Natural killer cell (primary cell): ENCODE measurements around the gene ABCA9. TPM values are rescaled to one million over a fixed set of nuclear protein-coding genes. Genes with fewer than 3 reads are reported as not detected.

Experiments used
- ATAC-seq, 3 donors: fragments of 150-1000 bp in 2 of 3; fragments of 200-7000 bp in 1 of 3; cut with Tn5 transposase; 1 replicate in 1 of 3; 2 replicates in 2 of 3; pipeline ENCODE4 v1.10.0; 2021; ENCODE audit warnings: mild to moderate bottlenecking in 2 of 3, moderate library complexity in 2 of 3
- DNase-seq, 2 donors: peaks; one replicate each; pipeline versions ENCODE4 v3.0.0 to v3.0.0-alpha.2; 2013 to 2021; ENCODE audit warnings: mixed read lengths in 1 of 2
- H3K27ac ChIP-seq: one replicate; pipeline ENCODE4 v1.5.1; 2013; ENCODE audit warnings: mild to moderate bottlenecking, low read length
- H3K27me3 ChIP-seq: one replicate; pipeline ENCODE4 v1.6.1; 2013; ENCODE audit warnings: low read length; ENCODE audit not compliant: control insufficient read depth, insufficient read depth
- H3K36me3 ChIP-seq: one replicate; pipeline ENCODE4 v1.6.1; 2013; ENCODE audit warnings: low read length; ENCODE audit not compliant: control insufficient read depth, insufficient read depth
- H3K4me1 ChIP-seq: one replicate; pipeline ENCODE4 v1.6.1; 2013; ENCODE audit warnings: low read length; ENCODE audit not compliant: control insufficient read depth, insufficient read depth
- H3K4me3 ChIP-seq: one replicate; pipeline ENCODE4 v1.5.1; 2013; ENCODE audit warnings: low read length
- H3K9me3 ChIP-seq: one replicate; pipeline ENCODE4 v1.6.1; 2013; ENCODE audit warnings: low read length; ENCODE audit not compliant: control insufficient read depth, insufficient read depth
- H3K27ac Mint-ChIP-seq, 2 donors: one replicate each; pipeline ENCODE4 v1.8.0; 2022; ENCODE audit warnings: mild to moderate bottlenecking in 2 of 2, mixed read lengths in 2 of 2, moderate library complexity in 1 of 2
- H3K27me3 Mint-ChIP-seq, 2 donors: one replicate each; pipeline ENCODE4 v1.8.0; 2022; ENCODE audit warnings: low read depth in 2 of 2, mixed read lengths in 2 of 2
- H3K36me3 Mint-ChIP-seq: one replicate; pipeline ENCODE4 v1.8.0; 2022; ENCODE audit warnings: mixed read lengths
- H3K4me1 Mint-ChIP-seq, 2 donors: one replicate each; pipeline ENCODE4 v1.8.0; 2022; ENCODE audit warnings: mixed read lengths in 2 of 2
- H3K4me3 Mint-ChIP-seq: one replicate; pipeline ENCODE4 v1.8.0; 2022; ENCODE audit warnings: mild to moderate bottlenecking, moderate library complexity, mixed read lengths
- H3K9me3 Mint-ChIP-seq, 2 donors: one replicate each; pipeline ENCODE4 v1.8.0; 2022; ENCODE audit warnings: mixed read lengths in 2 of 2
- CTCF ChIP-seq: fragments of 200-600 bp; IDR thresholded peaks from one replicate; pipeline ENCODE4 v1.8.0; 2022; ENCODE audit warnings: antibody characterized with exemption
- WGBS: methylation state at CpG from one replicate; pipeline ENCODE4 v1.1.7; 2013; ENCODE audit warnings: missing lambda C conversion rate; ENCODE audit not compliant: insufficient coverage; 5-methylcytosine and 5-hydroxymethylcytosine counted together
- intact Hi-C: fragments of 100-400 bp; cut with micrococcal nuclease; formaldehyde crosslinking; loops from one replicate; pipeline ENCODE4 v1.14.2; 2022
- total RNA-seq, 4 donors: library from RNA; stranded (reverse); fragments of 120-200 nt in 1 of 4; gene quantifications; one replicate each; pipeline versions ENCODE4 v1.2.3 to v1.2.4, GENCODE V29; 2013 to 2022

ABCA9 gene
- total RNA-seq, 3 donors from 2014 or later (not counting 1 experiment from before 2014, with no cell fraction given), result 0.05 to 1.2 (median 0.63) TPM

GRCh38 chr17:69048634-69049033 is 12.1 kb downstream of the ABCA9 start:
- Histone ChIP-seq H3K4me1 (peaks cover 4% of the 10 kb centered on the region), H3K36me3 (no peaks in the 10 kb centered on the region), H3K4me3 (no peak overlapping the region), H3K27me3 (no peaks in the 10 kb centered on the region), H3K27ac (no peak overlapping the region), H3K9me3 (no peaks in the 10 kb centered on the region)
- intact Hi-C loops, result no loop called here
- 29% methylated on average over 1 of the region's 2 CpGs for WGBS
- Mint-ChIP-seq H3K36me3 (no peaks in the 10 kb centered on the region), H3K27me3 (no peaks in the 10 kb centered on the region), H3K27ac (peak overlapping the region; percentile 27 to 68), H3K9me3 (no peaks in the 10 kb centered on the region), H3K4me1 (peaks cover 25% of the 10 kb centered on the region in 2 donors), H3K4me3 (peak overlapping the region; percentile 47)
- TF ChIP-seq CTCF, result no peak
- ATAC-seq (no peak), DNase-seq (no peak)

- WGBS, result 33% methylated on average over 3 of the region's 3 CpGs
- no peak for TF ChIP-seq CTCF
- H3K4me1 Mint-ChIP-seq, result peaks cover 25% of the 10 kb centered on the region in 2 donors
- H3K27ac Mint-ChIP-seq, result peak overlapping the region in 1 of 2 donors; percentile 40
- intact Hi-C loops, result no loop called here
- H3K4me3 Mint-ChIP-seq, result peak overlapping the region; percentile 42
- no peaks in the 10 kb centered on the region for H3K9me3 ChIP-seq
- peaks cover 4% of the 10 kb centered on the region for H3K4me1 ChIP-seq
- no peak overlapping the region for H3K27ac ChIP-seq
- DNase-seq, result no peak
- no peaks in the 10 kb centered on the region for H3K27me3 Mint-ChIP-seq
- no peak overlapping the region for H3K4me3 ChIP-seq
- H3K27me3 ChIP-seq, result no peaks in the 10 kb centered on the region
- H3K36me3 Mint-ChIP-seq, result no peaks in the 10 kb centered on the region
- no peaks in the 10 kb centered on the region for H3K36me3 ChIP-seq
- no peak for ATAC-seq
- no peaks in the 10 kb centered on the region for H3K9me3 Mint-ChIP-seq
These were observed 13.1 kb downstream of the ABCA9 start for GRCh38 chr17:69047368-69048263.

- H3K27ac Mint-ChIP-seq, result no peak overlapping the region
- Histone ChIP-seq H3K9me3 (no peaks in the 10 kb centered on the region), H3K36me3 (no peaks in the 10 kb centered on the region), H3K27ac (no peak overlapping the region), H3K4me3 (no peak overlapping the region), H3K4me1 (peaks cover 4% of the 10 kb centered on the region), H3K27me3 (no peaks in the 10 kb centered on the region)
- H3K9me3 Mint-ChIP-seq, result no peaks in the 10 kb centered on the region
- no peaks in the 10 kb centered on the region for H3K36me3 Mint-ChIP-seq
- H3K27me3 Mint-ChIP-seq, result no peaks in the 10 kb centered on the region
- DNase-seq, result no peak
- no peak for TF ChIP-seq CTCF
- ATAC-seq, result no peak
- intact Hi-C loops, result no loop called here
- H3K4me3 Mint-ChIP-seq, result no peak overlapping the region
- peaks cover 25% of the 10 kb centered on the region in 2 donors for H3K4me1 Mint-ChIP-seq
- 100% methylated on average over 1 of the region's 4 CpGs for WGBS
These were observed 14.5 kb downstream of the ABCA9 start for GRCh38 chr17:69046121-69046807.
